GM12878 (cell line): ENCODE data around the gene HIRA. TPM values are rescaled to one million over a fixed set of nuclear protein-coding genes. Genes with fewer than 3 reads are reported as not detected.

Experiments
- BACH1 ChIP-seq: fragments of 450-650 bp; IDR thresholded peaks from 2 replicates; pipeline ENCODE4 v1.6.1; 2017; ENCODE audit warnings: mild to moderate bottlenecking, borderline replicate concordance
- CUX1 ChIP-seq: IDR thresholded peaks from 2 replicates; pipeline ENCODE4 v1.6.1; 2012; ENCODE audit warnings: improper control_type of control experiment, low read depth, low read length; ENCODE audit not compliant: insufficient replicate concordance
- ETV6 ChIP-seq, 2 experiments: fragments of 450-650 bp in 1 of 2; IDR thresholded peaks in 1 of 2; conservative IDR thresholded peaks in 1 of 2; 2 replicates each; pipeline ENCODE4 v1.6.1; 2014; ENCODE audit warnings: antibody characterized with exemption in 1 of 2, borderline replicate concordance in 1 of 2, low read depth in 1 of 2, mild to moderate bottlenecking in 1 of 2, moderate library complexity in 1 of 2
- FOS ChIP-seq: IDR thresholded peaks from 3 replicates; pipeline ENCODE4 v1.6.1; 2011; ENCODE audit warnings: borderline replicate concordance; ENCODE audit not compliant: insufficient read length; ENCODE audit errors: extremely low read depth
- MLLT1 ChIP-seq: fragments of 450-650 bp; IDR thresholded peaks from 2 replicates; pipeline ENCODE4 v1.6.1; 2016; ENCODE audit warnings: mild to moderate bottlenecking
- NFYB ChIP-seq: IDR thresholded peaks from 2 replicates; pipeline ENCODE4 v1.6.1; 2011; ENCODE audit warnings: low read depth, mild to moderate bottlenecking, low read length, improper control_type of control experiment, moderate library complexity; ENCODE audit not compliant: insufficient read depth
- SKIL ChIP-seq: fragments of 450-650 bp; IDR thresholded peaks from 2 replicates; pipeline ENCODE4 v1.6.1; 2017; ENCODE audit warnings: mild to moderate bottlenecking, low read depth, inconsistent platforms; ENCODE audit not compliant: poor library complexity, severe bottlenecking
- ZNF207 ChIP-seq: fragments of 450-650 bp; IDR thresholded peaks from 2 replicates; pipeline ENCODE4 v1.6.1; 2014; ENCODE audit warnings: antibody characterized with exemption, mild to moderate bottlenecking, borderline replicate concordance
- ZNF687 ChIP-seq: fragments of 450-650 bp; IDR thresholded peaks from 2 replicates; pipeline ENCODE4 v1.6.1; 2017; ENCODE audit warnings: mild to moderate bottlenecking, moderate library complexity
- polyA plus RNA-seq, 11 experiments: library from polyadenylated mRNA; depleted of rRNA in 4 of 11; unstranded in 6 of 11; stranded (reverse) in 5 of 11; fragments of >200 nt; fragmentation: Nextera tagmentation in 4 of 11; fragmentation: Illumina TruSeq in 1 of 11; extraction: Ambion mirVana in 4 of 11; extraction: Trizol in 1 of 11; gene quantifications; 1 replicate in 1 of 11; 2 replicates in 10 of 11; pipeline versions ENCODE4 v1.2.1 to v1.2.3, GENCODE V29; 2011 to 2016; ENCODE audit warnings: inconsistent platforms in 2 of 11, missing spikeins in 2 of 11, low read depth in 1 of 11
- total RNA-seq, 4 experiments: library from RNA; depleted of rRNA in 3 of 4; stranded (reverse); fragments of >200 nt in 3 of 4; fragmentation: Illumina TruSeq in 1 of 4; extraction: Trizol in 1 of 4; gene quantifications; 2 replicates each; pipeline versions ENCODE4 v1.2.1 to v1.2.3, GENCODE V29; 2013 to 2021

HIRA gene
- total and polyA plus RNA-seq, 10 of the 15 experiments (the other 5 are each of a cell fraction or from before 2014, with no cell fraction given), result 0.34 to 32.7 (median 14.5) TPM

GRCh38 chr22:19480789-19481188 lies 49.3 kb upstream of the HIRA start (continued):
- no peak for TF ChIP-seq CUX1
- no peak for TF ChIP-seq NFYB
- no peak for TF ChIP-seq ETV6 (conservative IDR thresholded peaks at IDR 0.05 in 1 of 2, IDR thresholded peaks at IDR 0.05 in 1 of 2; ENCODE audit: borderline replicate concordance in 1 of 2, low read depth in 1 of 2)
- no peak for TF ChIP-seq MLLT1
- no peak for TF ChIP-seq ZNF207
- no peak for TF ChIP-seq BACH1
- no peak for TF ChIP-seq SKIL
- no peak for TF ChIP-seq FOS
- TF ChIP-seq ZNF687, result no peak
